ENCODE results near the gene CSGALNACT2.
"Not testable (repeated sequence)": the region's sequence is repeated elsewhere in the genome, so short reads cannot be mapped to it uniquely, and the experiment has no call there.

The CSGALNACT2 gene

DNA sequence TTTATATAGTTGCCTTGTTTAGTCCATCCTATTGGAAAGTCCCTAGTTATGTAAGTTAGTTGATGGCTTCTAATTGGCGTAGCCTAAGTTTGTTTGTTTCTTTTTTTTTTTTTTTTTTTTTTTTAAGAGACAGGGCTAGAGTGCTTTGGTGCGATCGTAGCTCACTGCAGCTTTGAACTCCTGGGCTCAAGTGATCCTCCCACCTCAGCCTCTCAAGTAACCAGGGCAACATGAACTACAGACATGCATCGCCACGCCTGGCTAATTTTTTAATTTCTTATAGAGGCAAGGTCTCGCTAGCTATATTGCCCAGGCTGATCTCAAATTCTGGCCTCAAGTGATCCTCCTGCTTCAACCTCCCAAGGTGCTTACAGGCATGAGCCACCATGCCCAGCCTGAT lies 7.1 kb downstream of the CSGALNACT2 start:
- DNase-seq (ENCODE audit: low read depth): no peak

DNA sequence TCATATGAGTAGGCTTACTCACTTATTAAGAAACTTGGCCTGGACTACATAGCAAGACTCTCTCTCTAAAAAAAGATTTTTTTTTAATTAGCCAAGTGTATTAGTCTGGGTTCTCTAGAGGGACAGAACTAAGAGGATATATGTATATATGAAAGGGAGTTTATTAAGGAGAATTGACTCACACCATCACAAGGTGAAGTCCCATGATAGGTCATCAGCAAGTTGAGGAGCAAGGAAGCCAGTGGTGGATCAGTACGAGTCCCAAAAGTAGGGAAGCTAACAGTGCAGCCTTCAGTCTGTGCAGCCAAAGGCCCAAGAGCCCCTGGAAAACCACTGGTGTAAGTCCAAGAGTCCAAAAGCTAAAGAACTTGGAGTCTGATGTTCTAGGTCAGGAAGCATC lies 7.7 kb downstream of the CSGALNACT2 start:
- DNase-seq (ENCODE audit: low read depth): not testable (repeated sequence)

- DNase-seq (ENCODE audit: low read depth): peak; percentile 29
Observed at GRCh38 chr10:43151371-43151770, 13.1 kb downstream of the CSGALNACT2 start.

- no peak for DNase-seq (ENCODE audit: low read depth)
Observed at GRCh38 chr10:43153901-43154300, 15.7 kb downstream of the CSGALNACT2 start.

DNA sequence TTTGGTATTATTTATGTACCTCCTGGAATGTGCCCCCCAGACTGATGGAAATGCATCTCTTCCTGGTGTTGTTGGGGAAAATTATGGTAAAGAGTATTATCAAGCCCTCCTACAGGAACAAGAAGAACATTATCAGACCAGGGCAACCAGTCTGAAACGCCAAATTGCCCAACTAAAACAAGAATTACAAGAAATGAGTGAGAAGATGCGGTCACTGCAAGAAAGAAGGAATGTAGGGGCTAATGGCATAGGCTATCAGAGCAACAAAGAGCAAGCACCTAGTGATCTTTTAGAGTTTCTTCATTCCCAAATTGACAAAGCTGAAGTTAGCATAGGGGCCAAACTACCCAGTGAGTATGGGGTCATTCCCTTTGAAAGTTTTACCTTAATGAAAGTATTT lies 17.0 kb downstream of the CSGALNACT2 start:
- no peak for DNase-seq (ENCODE audit: low read depth)

DNA sequence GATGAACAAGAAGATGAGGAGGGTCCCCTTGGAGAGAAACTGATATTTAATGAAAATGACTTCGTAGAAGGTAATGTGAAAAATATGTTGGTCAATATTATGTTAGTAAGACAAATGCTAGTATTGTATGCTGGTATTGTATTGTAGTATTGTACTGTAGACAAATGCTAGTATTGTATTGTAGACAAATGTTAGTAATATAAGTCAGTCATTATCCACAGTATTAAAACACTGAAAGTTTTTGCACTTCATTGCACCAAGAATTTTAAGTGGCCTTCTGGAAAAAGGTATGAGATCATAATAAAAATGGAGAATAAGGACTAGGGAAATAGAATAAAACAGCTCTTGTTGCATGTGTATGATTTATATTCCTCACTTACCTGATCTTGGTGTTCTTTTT lies 17.5 kb downstream of the CSGALNACT2 start:
- no peak for DNase-seq (ENCODE audit: low read depth)

DNA sequence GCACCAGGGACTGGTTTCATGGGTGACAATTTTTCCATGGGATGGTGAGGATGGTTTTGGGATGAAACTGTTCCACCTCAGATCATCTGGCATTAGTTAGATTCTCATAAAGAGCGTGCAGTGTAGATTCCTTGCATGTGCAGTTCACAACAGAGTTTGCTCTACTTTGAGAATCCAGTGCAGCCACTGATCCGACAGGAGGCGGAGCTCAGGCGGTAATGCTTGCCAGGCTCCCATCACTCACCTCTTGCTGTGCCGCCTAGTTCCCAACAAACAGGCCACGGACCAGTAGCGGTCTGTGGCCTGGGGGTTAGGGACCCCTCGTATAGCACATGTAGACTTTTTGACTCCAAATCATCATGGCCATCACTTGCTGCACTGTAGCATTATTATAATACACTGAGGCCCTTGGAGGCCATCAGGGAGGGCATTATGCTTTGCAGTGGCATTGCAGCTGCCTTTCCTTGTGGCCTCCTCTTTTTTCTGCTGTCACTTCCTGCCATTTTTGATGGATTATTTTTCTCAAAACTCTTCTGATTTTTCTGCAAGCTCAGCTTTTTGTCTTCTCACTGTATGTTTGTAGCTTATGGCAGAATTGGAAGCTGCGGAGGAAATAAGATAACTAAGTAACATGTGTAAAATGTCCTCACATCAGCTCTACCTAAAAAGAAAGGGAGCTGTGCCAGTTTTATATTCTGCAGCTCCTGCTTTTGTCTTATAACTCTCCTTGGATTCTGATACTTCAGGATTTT lies 18.5 kb downstream of the CSGALNACT2 start:
- no peak for DNase-seq (ENCODE audit: low read depth)

GRCh38 chr10:43158636-43159035 lies 20.4 kb downstream of the CSGALNACT2 start:
- no peak for DNase-seq (ENCODE audit: low read depth)

DNA sequence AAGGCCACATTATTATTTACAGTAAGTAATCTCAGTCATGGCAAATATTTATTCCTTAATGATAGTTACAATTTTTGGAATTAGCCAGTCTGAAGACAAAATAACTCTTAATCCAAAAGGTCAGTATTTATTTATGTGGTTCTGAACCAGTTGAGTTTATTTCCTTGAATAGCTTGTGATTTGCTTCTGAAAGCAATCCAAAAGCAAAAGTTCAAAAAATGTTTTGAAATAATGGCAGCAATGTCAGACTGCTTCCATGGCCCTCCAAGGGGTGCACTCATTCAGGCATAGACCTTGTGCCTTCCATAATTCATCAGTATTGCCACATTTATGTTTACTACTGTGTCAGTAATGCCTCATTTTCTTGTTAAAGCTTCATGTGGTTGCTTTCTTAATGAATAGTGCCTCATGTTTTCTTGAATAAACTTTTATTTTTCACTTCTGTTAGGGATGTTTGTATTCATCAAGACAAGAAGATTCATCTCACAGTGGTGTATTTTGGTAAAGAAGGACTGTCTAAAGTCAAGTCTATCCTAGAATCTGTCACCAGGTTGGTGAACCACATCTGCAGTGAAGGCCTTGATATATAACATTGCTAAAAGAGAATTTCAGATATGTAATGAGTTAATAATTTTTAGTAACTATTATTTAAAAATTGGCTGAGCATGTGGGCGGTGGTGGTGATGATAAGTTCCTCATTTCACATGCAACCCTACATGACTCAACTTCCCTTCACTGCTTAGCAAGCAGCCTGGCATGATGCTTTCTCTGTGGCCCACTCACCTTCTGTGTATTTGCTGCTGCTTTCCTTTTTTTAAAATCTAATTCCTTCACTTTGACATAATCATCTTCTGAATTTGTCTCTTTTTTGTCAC lies 22.0 kb downstream of the CSGALNACT2 start:
- DNase-seq (ENCODE audit: low read depth): peak; percentile 82

- no peak for DNase-seq (ENCODE audit: low read depth)
Observed at GRCh38 chr10:43160921-43161255, 22.6 kb downstream of the CSGALNACT2 start.

DNA sequence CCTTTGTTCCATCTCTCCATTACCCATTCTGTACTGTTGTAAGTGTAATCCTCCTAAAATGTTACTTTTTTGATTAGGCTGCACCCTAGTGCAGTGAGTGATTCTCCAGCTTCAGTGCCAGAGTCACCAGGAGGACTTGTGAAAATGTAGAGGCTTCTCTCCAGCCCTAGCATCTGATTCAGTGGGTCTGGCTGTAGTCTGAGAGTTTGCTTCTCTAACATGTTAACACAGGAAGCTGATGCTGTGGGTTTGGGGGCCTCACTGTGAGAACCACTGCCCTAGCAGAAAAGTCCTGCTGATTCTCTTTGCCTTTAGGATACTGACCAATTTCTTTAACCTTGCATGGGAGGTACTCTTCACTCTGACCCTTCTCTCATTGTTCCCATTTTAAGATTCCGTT lies 24.4 kb downstream of the CSGALNACT2 start:
- no peak for DNase-seq (ENCODE audit: low read depth)

DNA sequence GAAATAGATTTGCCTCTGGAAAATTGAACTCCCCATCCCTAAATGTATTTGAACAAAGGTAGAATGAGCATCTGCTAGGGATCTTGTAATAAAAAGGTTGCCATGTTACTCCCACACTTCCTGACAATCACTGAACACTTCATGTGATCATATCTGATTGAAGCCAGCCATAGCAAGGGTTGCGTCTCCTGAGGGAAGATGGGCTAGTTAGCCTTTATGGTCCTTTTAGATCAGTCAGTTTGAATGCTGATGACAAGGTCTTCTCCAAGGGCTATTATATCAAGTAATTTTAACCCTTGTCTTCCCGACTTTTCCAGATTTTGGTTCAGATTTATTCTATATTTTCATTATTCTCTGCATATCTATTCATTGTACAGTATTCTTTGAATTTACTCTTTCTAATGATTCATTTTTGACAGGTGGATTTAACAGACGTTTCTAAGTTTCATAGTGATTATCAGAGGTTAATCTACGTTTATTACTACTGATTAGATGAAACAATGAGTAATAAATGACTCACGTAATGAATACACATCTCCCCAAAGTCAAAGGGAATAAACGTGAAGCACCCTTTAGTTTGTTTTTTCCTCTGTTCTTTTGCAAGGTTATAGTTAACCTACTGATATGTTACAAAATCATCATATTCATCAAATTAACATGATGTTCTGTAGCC lies 28.1 kb downstream of the CSGALNACT2 start:
- DNase-seq (ENCODE audit: low read depth): no peak

DNA sequence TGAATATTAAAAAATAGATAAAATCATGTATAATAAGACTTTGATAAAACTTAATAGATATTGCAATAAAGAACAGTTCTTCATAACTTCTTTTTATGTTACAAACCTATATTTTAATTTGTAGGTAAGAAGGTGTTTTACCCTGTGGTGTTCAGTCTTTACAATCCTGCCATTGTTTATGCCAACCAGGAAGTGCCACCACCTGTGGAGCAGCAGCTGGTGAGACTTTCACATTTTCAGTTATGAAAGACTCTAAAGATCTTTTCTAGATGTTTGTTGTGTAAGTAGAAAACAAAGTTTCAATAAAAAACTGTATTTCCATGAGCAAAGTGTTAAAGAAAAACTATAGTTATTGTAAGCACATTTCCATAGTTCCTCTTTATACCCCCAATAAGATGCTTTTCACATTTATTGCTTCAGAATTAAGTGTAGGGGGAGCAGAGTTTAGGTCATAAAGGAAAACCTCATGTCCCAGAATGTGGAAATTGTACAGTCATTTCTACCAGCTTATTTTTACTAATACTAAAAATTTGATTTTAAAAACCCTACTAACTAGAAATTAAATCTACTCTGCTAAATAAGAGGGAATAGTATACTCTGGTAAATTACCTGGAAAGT lies 28.7 kb downstream of the CSGALNACT2 start:
- no peak for DNase-seq (ENCODE audit: low read depth)

GRCh38 chr10:43167498-43167889 lies 29.2 kb downstream of the CSGALNACT2 start:
- DNase-seq (ENCODE audit: low read depth): no peak

DNA sequence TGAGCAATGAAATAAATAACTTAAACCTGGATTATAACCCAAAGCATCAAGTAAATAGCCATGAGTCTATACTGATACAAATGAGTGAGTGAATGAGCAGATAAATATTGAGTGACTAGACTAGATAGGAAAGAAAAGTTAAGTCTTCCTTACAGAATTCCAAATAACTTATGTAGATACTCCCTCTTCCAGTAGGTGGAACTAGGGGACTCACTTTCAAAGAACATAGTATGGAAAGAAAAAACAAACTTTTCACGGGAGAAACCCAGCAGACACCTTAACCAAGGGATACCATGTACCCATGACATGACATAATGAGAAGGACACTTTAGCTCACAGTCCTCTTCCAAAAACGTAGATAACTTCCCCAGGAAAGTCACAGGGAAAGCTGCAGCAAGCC lies 32.2 kb downstream of the CSGALNACT2 start:
- peak; percentile 58 for DNase-seq (ENCODE audit: low read depth)

DNA sequence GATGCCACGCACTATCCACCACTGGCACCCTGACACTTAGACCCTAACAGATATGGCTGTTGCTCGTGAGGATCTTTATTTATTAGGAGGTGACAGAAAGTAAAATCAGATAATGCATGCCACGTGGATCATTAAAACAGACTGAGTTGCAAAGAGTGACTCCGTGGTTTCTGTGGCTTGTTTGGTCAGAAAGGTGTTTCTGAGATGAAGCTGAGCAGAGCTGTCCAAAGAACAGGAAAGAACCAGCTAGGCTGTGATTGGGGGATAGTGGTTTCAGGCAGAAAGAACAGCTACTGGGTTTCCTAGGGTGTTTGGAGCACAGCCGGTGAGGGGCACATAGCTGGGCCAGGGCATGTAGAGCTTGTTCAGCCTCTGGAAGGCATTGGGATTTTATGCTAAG lies 34.4 kb downstream of the CSGALNACT2 start:
- DNase-seq (ENCODE audit: low read depth): no peak

DNA sequence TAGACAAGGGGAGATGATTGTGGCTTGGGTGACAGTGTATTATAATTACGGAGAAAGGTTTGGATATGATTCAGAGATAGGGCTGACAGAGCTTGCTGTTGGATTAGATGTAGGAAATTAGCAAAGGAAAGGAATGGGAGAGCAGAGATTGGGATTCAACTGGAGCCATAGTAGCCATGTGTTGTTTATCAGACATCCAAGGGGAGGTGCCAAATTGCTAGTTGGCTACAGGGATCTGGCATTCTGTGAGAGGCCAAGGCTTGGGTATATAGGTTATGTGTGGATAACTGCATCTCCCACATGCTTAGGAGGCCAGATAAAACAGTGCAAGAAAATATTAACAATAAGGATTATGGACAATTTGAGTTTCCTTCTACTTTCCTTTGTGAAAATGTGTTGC lies 34.9 kb downstream of the CSGALNACT2 start:
- DNase-seq (ENCODE audit: low read depth): no peak

DNA sequence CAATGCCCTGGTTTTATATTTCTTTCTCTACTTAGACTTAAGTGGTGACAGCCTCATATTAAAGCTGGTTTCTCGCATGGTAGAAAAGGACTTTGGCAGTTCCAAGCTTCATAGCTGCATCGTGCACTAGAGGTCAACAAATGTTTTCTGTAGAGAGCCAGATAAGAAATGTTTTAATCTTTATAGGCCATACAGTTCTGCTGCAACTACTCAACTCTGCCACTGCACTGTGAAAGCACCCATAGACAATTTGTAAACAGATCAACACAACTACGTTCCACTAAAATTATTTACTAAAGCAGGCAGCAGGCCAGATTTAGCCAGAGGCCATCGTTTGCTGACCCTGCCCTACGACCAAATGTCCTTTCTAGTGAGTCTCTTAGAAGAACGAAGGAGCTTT lies 36.7 kb downstream of the CSGALNACT2 start:
- no peak for DNase-seq (ENCODE audit: low read depth)

DNA sequence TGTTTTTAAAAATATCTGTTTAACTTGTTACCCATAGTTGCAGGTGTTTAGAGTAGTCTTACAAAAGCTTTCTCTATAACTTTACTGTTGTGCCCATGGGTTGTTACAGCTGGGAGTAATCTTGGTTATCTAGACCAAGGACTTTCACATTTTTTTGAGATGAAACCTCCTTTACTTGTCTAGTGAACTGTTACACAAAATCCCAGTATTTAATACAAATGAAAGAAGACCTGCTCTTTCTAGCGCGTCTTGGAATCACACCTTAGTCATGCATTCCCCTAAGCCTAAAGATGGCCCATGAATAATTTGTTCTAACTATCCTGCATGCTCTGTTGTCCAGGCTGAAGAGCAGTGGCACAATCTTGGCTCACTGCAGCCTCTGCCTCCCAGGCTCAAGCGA lies 38.0 kb downstream of the CSGALNACT2 start:
- DNase-seq (ENCODE audit: low read depth): peak; percentile 49

GRCh38 chr10:43177595-43177994 lies 39.4 kb downstream of the CSGALNACT2 start:
- no peak for DNase-seq (ENCODE audit: low read depth)

GRCh38 chr10:43181146-43181545 lies 42.9 kb downstream of the CSGALNACT2 start:
- no peak for DNase-seq (ENCODE audit: low read depth)

DNA sequence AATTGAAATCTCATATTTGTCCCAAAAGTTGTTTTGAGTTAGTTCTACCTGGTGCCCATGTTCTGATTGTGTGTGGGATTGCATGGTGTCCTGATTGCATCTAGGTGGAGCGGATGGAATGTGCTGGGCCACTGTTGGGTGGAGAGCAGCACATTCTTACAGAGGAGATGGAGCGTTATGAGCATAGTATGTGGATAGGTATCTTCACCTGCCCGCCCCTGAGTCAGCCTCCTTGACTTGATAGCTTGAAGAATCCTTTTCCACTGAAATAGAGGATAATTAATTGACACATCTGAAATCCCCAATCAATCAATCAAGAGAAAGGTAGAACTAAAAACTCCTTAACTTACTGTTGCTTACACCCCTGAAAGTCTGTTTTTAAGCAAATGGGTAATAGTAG lies 45.5 kb downstream of the CSGALNACT2 start:
- not testable (repeated sequence) for DNase-seq (ENCODE audit: low read depth)
